ENCODE measurements around the gene CORIN.

The CORIN gene

GRCh38 chr4:47686294-47686872, 151.5 kb downstream of the CORIN start:
- Histone ChIP-seq H3K4me3 (ENCODE audit: control insufficient read depth in 1 of 7, extremely low read depth in 1 of 7, insufficient read depth in 4 of 7, low read depth in 2 of 7, low read length in 6 of 7) (no peak overlapping the region), H3K27me3 (replicated peaks in 2 of 5; ENCODE audit: control insufficient read depth in 4 of 5, insufficient read depth in 5 of 5, low read length in 4 of 5) (peaks cover 0 to 2% (median 0%) of the 10 kb centered on the region in 5 experiments), H3K4me1 (ENCODE audit: control extremely low read depth in 1 of 4, control insufficient read depth in 4 of 4, insufficient read depth in 4 of 4, low read length in 3 of 4) (no peaks in the 10 kb centered on the region), H3K9me3 (ENCODE audit: control extremely low read depth in 1 of 5, control insufficient read depth in 4 of 5, insufficient read depth in 2 of 5, low read depth in 1 of 5, low read length in 4 of 5) (no peaks in the 10 kb centered on the region), H3K27ac (ENCODE audit: insufficient read depth in 1 of 2, low read depth in 1 of 2, low read length in 2 of 2, poor library complexity in 1 of 2, severe bottlenecking in 2 of 2) (no peak overlapping the region), H3K36me3 (ENCODE audit: control insufficient read depth in 4 of 4, insufficient read depth in 4 of 4, low read length in 3 of 4) (no peaks in the 10 kb centered on the region)
- ChIA-PET POLR2A (no interaction called here), CTCF (interaction anchor here (1.0 to 2.5 kb wide), 4 partner anchors 153 to 248 kb away, joined by 3 to 8 read pairs (median 4); no protein-coding TSS in a partner anchor)
- peak; percentile 62 to 81 (median 77) for DNase-seq
- WGBS (ENCODE audit: insufficient coverage): 62% methylated on average over 8 of the region's 9 CpGs

GRCh38 chr4:47675806-47676205, 162.1 kb downstream of the CORIN start:
- ChIA-PET POLR2A (no interaction called here), CTCF (no interaction called here)
- no peaks in the 10 kb centered on the region for H3K9me3 ChIP-seq (ENCODE audit: control extremely low read depth in 1 of 5, control insufficient read depth in 4 of 5, insufficient read depth in 2 of 5, low read depth in 1 of 5, low read length in 4 of 5)

GRCh38 chr4:47674144-47674543, 163.7 kb downstream of the CORIN start:
- Histone ChIP-seq H3K9me3 (ENCODE audit: control extremely low read depth in 1 of 5, control insufficient read depth in 4 of 5, insufficient read depth in 2 of 5, low read depth in 1 of 5, low read length in 4 of 5) (no peaks in the 10 kb centered on the region), H3K36me3 (ENCODE audit: control insufficient read depth in 4 of 4, insufficient read depth in 4 of 4, low read length in 3 of 4) (no peaks in the 10 kb centered on the region), H3K4me1 (ENCODE audit: control extremely low read depth in 1 of 4, control insufficient read depth in 4 of 4, insufficient read depth in 4 of 4, low read length in 3 of 4) (no peaks in the 10 kb centered on the region), H3K27me3 (replicated peaks in 2 of 5; ENCODE audit: control insufficient read depth in 4 of 5, insufficient read depth in 5 of 5, low read length in 4 of 5) (no peaks in the 10 kb centered on the region), H3K27ac (ENCODE audit: insufficient read depth in 1 of 2, low read depth in 1 of 2, low read length in 2 of 2, poor library complexity in 1 of 2, severe bottlenecking in 2 of 2) (no peak overlapping the region), H3K4me3 (ENCODE audit: control insufficient read depth in 1 of 7, extremely low read depth in 1 of 7, insufficient read depth in 4 of 7, low read depth in 2 of 7, low read length in 6 of 7) (no peak overlapping the region)
- ChIA-PET POLR2A (no interaction called here), CTCF (interaction anchor here (0.6 to 1.5 kb wide), 2 partner anchors 11 to 251 kb away, joined by 3 to 5 read pairs; no protein-coding TSS in a partner anchor)
- DNase-seq: no peak
- 93% methylated on average over 3 of the region's 4 CpGs for WGBS (ENCODE audit: insufficient coverage)

More at GRCh38 chr4:47675806-47676205, 162.1 kb downstream of the CORIN start:
- Histone ChIP-seq H3K4me1 (ENCODE audit: control extremely low read depth in 1 of 4, control insufficient read depth in 4 of 4, insufficient read depth in 4 of 4, low read length in 3 of 4) (no peaks in the 10 kb centered on the region), H3K27ac (ENCODE audit: insufficient read depth in 1 of 2, low read depth in 1 of 2, low read length in 2 of 2, poor library complexity in 1 of 2, severe bottlenecking in 2 of 2) (no peak overlapping the region), H3K36me3 (ENCODE audit: control insufficient read depth in 4 of 4, insufficient read depth in 4 of 4, low read length in 3 of 4) (no peaks in the 10 kb centered on the region), H3K27me3 (replicated peaks in 2 of 5; ENCODE audit: control insufficient read depth in 4 of 5, insufficient read depth in 5 of 5, low read length in 4 of 5) (no peaks in the 10 kb centered on the region), H3K4me3 (ENCODE audit: control insufficient read depth in 1 of 7, extremely low read depth in 1 of 7, insufficient read depth in 4 of 7, low read depth in 2 of 7, low read length in 6 of 7) (no peak overlapping the region)
- 100% methylated on average over 2 of the region's 2 CpGs for WGBS (ENCODE audit: insufficient coverage)
- no peak for DNase-seq

GRCh38 chr4:47672696-47673095, 165.2 kb downstream of the CORIN start:
- ChIA-PET CTCF (no interaction called here), POLR2A (no interaction called here)
- DNase-seq: peak in 1 of 3 donors; percentile 5
- Histone ChIP-seq H3K4me1 (ENCODE audit: control extremely low read depth in 1 of 4, control insufficient read depth in 4 of 4, insufficient read depth in 4 of 4, low read length in 3 of 4) (peaks cover 0 to 1% (median 0%) of the 10 kb centered on the region in 4 experiments), H3K4me3 (ENCODE audit: control insufficient read depth in 1 of 7, extremely low read depth in 1 of 7, insufficient read depth in 4 of 7, low read depth in 2 of 7, low read length in 6 of 7) (no peak overlapping the region), H3K27me3 (replicated peaks in 2 of 5; ENCODE audit: control insufficient read depth in 4 of 5, insufficient read depth in 5 of 5, low read length in 4 of 5) (no peaks in the 10 kb centered on the region), H3K9me3 (ENCODE audit: control extremely low read depth in 1 of 5, control insufficient read depth in 4 of 5, insufficient read depth in 2 of 5, low read depth in 1 of 5, low read length in 4 of 5) (no peaks in the 10 kb centered on the region), H3K27ac (ENCODE audit: insufficient read depth in 1 of 2, low read depth in 1 of 2, low read length in 2 of 2, poor library complexity in 1 of 2, severe bottlenecking in 2 of 2) (no peak overlapping the region), H3K36me3 (ENCODE audit: control insufficient read depth in 4 of 4, insufficient read depth in 4 of 4, low read length in 3 of 4) (no peaks in the 10 kb centered on the region)
- 100% methylated on average over 1 of the region's 3 CpGs for WGBS (ENCODE audit: insufficient coverage)

- Histone ChIP-seq H3K27ac (ENCODE audit: insufficient read depth in 1 of 2, low read depth in 1 of 2, low read length in 2 of 2, poor library complexity in 1 of 2, severe bottlenecking in 2 of 2) (no peak overlapping the region), H3K27me3 (replicated peaks in 2 of 5; ENCODE audit: control insufficient read depth in 4 of 5, insufficient read depth in 5 of 5, low read length in 4 of 5) (no peaks in the 10 kb centered on the region), H3K4me1 (ENCODE audit: control extremely low read depth in 1 of 4, control insufficient read depth in 4 of 4, insufficient read depth in 4 of 4, low read length in 3 of 4) (peaks cover 0 to 1% (median 0%) of the 10 kb centered on the region in 4 experiments), H3K4me3 (ENCODE audit: control insufficient read depth in 1 of 7, extremely low read depth in 1 of 7, insufficient read depth in 4 of 7, low read depth in 2 of 7, low read length in 6 of 7) (no peak overlapping the region), H3K9me3 (ENCODE audit: control extremely low read depth in 1 of 5, control insufficient read depth in 4 of 5, insufficient read depth in 2 of 5, low read depth in 1 of 5, low read length in 4 of 5) (no peaks in the 10 kb centered on the region), H3K36me3 (ENCODE audit: control insufficient read depth in 4 of 4, insufficient read depth in 4 of 4, low read length in 3 of 4) (no peaks in the 10 kb centered on the region)
- POLR2A ChIA-PET: interaction anchor here (0.7 kb wide), 1 partner anchor 361 kb away, joined by 3 read pairs; no protein-coding TSS in a partner anchor
- 94% methylated on average over 4 of the region's 5 CpGs for WGBS (ENCODE audit: insufficient coverage)
- CTCF ChIA-PET: interaction anchor here (0.9 to 1.9 kb wide), 6 partner anchors 8 to 270 kb away, joined by 3 to 5 read pairs (median 4); no protein-coding TSS in a partner anchor
- no peak for DNase-seq
These were observed 167.9 kb downstream of the CORIN start for GRCh38 chr4:47669946-47670345.

- H3K4me1 ChIP-seq (ENCODE audit: control extremely low read depth in 1 of 4, control insufficient read depth in 4 of 4, insufficient read depth in 4 of 4, low read length in 3 of 4): peaks cover 0 to 1% (median 0%) of the 10 kb centered on the region in 4 experiments
- H3K27ac ChIP-seq (ENCODE audit: insufficient read depth in 1 of 2, low read depth in 1 of 2, low read length in 2 of 2, poor library complexity in 1 of 2, severe bottlenecking in 2 of 2): no peak overlapping the region
- DNase-seq: peak; percentile 39 to 71 (median 62)
- WGBS (ENCODE audit: insufficient coverage): 29% methylated on average over 8 of the region's 11 CpGs
- ChIA-PET CTCF (interaction anchor here (0.6 to 1.9 kb wide), 8 partner anchors 9 to 271 kb away, joined by 3 to 6 read pairs (median 4); no protein-coding TSS in a partner anchor), POLR2A (no interaction called here)
- no peaks in the 10 kb centered on the region for H3K9me3 ChIP-seq (ENCODE audit: control extremely low read depth in 1 of 5, control insufficient read depth in 4 of 5, insufficient read depth in 2 of 5, low read depth in 1 of 5, low read length in 4 of 5)
- H3K36me3 ChIP-seq (ENCODE audit: control insufficient read depth in 4 of 4, insufficient read depth in 4 of 4, low read length in 3 of 4): no peaks in the 10 kb centered on the region
- no peaks in the 10 kb centered on the region for H3K27me3 ChIP-seq (replicated peaks in 2 of 5; ENCODE audit: control insufficient read depth in 4 of 5, insufficient read depth in 5 of 5, low read length in 4 of 5)
- no peak overlapping the region for H3K4me3 ChIP-seq (ENCODE audit: control insufficient read depth in 1 of 7, extremely low read depth in 1 of 7, insufficient read depth in 4 of 7, low read depth in 2 of 7, low read length in 6 of 7)
These were observed 169.0 kb downstream of the CORIN start for GRCh38 chr4:47668810-47669408.

GRCh38 chr4:47668256-47668655, 169.6 kb downstream of the CORIN start:
- 100% methylated on average over 1 of the region's 2 CpGs for WGBS (ENCODE audit: insufficient coverage)
- H3K27me3 ChIP-seq (replicated peaks in 2 of 5; ENCODE audit: control insufficient read depth in 4 of 5, insufficient read depth in 5 of 5, low read length in 4 of 5): no peaks in the 10 kb centered on the region
- ChIA-PET CTCF (interaction anchor here (0.6 to 1.8 kb wide), 4 partner anchors 9 to 231 kb away, joined by 3 to 6 read pairs (median 4); no protein-coding TSS in a partner anchor), POLR2A (no interaction called here)
- peaks cover 0 to 1% (median 0%) of the 10 kb centered on the region in 4 experiments for H3K4me1 ChIP-seq (ENCODE audit: control extremely low read depth in 1 of 4, control insufficient read depth in 4 of 4, insufficient read depth in 4 of 4, low read length in 3 of 4)
- DNase-seq: no peak
- no peaks in the 10 kb centered on the region for H3K9me3 ChIP-seq (ENCODE audit: control extremely low read depth in 1 of 5, control insufficient read depth in 4 of 5, insufficient read depth in 2 of 5, low read depth in 1 of 5, low read length in 4 of 5)
- no peak overlapping the region for H3K27ac ChIP-seq (ENCODE audit: insufficient read depth in 1 of 2, low read depth in 1 of 2, low read length in 2 of 2, poor library complexity in 1 of 2, severe bottlenecking in 2 of 2)
- no peaks in the 10 kb centered on the region for H3K36me3 ChIP-seq (ENCODE audit: control insufficient read depth in 4 of 4, insufficient read depth in 4 of 4, low read length in 3 of 4)
- H3K4me3 ChIP-seq (ENCODE audit: control insufficient read depth in 1 of 7, extremely low read depth in 1 of 7, insufficient read depth in 4 of 7, low read depth in 2 of 7, low read length in 6 of 7): no peak overlapping the region
